Neutrophil (primary cell): ENCODE measurements around the gene CCDC74A.
"Not testable (repeated sequence)": the region's sequence is repeated elsewhere in the genome, so short reads cannot be mapped to it uniquely, and the experiment has no call there.

Source experiments
- H3K27ac ChIP-seq: fragments of 200-600 bp; sonication (generic); 2 replicates; pipeline ENCODE4 v1.5.1; 2016; ENCODE audit warnings: mild to moderate bottlenecking, moderate library complexity
- H3K27me3 ChIP-seq: fragments of 200-600 bp; sonication (generic); 2 replicates; pipeline ENCODE4 v1.6.0; 2016; ENCODE audit warnings: mild to moderate bottlenecking
- H3K36me3 ChIP-seq: fragments of 200-600 bp; sonication (generic); 2 replicates; pipeline ENCODE4 v1.5.1; 2017
- H3K4me1 ChIP-seq, 2 experiments: fragments of 200-600 bp in 1 of 2; sonication (generic) in 1 of 2; 1 replicate in 1 of 2; 2 replicates in 1 of 2; pipeline versions ENCODE4 v1.5.1 to v1.6.1; 2013 to 2016; ENCODE audit warnings: low read depth in 1 of 2, low read length in 1 of 2, mild to moderate bottlenecking in 1 of 2, moderate library complexity in 1 of 2; ENCODE audit not compliant: control insufficient read depth in 1 of 2, insufficient read depth in 1 of 2
- H3K4me3 ChIP-seq, 2 experiments: fragments of 200-600 bp in 1 of 2; sonication (generic) in 1 of 2; 1 replicate in 1 of 2; 2 replicates in 1 of 2; pipeline ENCODE4 v1.5.1; 2013 to 2016; ENCODE audit warnings: low read depth in 1 of 2, low read length in 1 of 2, mild to moderate bottlenecking in 1 of 2, moderate library complexity in 1 of 2
- H3K9me3 ChIP-seq: fragments of 200-600 bp; sonication (generic); 2 replicates; pipeline ENCODE4 v1.5.1; 2016

The CCDC74A gene

DNA sequence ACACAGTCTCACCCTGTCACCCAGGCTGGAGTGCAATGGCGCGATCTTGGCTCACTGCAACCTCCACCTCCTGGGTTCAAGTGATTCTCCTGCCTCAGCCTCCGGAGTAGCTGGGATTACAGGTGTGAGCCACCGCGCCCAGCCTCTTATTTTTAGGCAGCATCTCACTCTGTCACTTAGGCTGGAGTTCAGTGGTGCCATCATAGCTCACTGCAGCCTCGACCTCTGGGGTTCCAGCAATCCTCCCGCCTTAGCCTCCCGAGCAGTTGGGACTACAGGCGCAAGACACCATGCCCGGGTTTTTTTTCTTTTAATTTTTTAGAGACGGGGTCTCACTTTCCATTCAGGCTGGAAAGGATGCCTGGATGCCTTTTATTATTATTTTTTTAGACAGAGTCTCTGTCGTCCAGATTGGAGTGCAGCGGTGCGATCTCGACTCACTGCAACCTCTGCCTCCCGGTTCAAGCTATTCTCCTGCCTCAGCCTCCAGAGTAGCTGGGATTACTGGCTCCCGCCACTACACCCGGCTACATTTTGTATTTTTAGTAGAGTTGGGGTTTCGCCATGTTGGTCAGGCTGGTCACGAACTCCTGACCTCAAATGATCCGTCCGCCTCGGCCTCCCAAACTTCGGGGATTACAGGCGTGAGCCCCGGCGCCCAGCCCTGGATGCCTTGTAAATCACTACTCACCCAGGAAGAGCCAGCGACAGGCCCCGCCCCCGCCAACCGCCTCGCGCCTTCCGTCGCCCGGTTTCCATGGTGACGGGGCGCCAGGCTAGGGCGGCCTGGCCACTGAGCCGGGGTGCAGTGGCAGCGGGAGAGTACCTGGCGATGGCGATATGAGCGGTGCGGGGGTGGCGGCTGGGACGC lies at the start of gene CCDC74A:
Gene CCDC74A, plus strand, starts transcription at position 758 of the 871 bp plus-strand sequence. Its CDS starts 83 bp downstream, at position 841.
- peak within 1 kb of the TSS; percentile 18 to 20 for H3K4me3 ChIP-seq
- H3K27ac ChIP-seq, H3K4me1 ChIP-seq, H3K9me3 ChIP-seq, H3K36me3 ChIP-seq: not testable (repeated sequence)
- H3K27me3 ChIP-seq = peaks cover 50% of the 10 kb centered on the region

DNA sequence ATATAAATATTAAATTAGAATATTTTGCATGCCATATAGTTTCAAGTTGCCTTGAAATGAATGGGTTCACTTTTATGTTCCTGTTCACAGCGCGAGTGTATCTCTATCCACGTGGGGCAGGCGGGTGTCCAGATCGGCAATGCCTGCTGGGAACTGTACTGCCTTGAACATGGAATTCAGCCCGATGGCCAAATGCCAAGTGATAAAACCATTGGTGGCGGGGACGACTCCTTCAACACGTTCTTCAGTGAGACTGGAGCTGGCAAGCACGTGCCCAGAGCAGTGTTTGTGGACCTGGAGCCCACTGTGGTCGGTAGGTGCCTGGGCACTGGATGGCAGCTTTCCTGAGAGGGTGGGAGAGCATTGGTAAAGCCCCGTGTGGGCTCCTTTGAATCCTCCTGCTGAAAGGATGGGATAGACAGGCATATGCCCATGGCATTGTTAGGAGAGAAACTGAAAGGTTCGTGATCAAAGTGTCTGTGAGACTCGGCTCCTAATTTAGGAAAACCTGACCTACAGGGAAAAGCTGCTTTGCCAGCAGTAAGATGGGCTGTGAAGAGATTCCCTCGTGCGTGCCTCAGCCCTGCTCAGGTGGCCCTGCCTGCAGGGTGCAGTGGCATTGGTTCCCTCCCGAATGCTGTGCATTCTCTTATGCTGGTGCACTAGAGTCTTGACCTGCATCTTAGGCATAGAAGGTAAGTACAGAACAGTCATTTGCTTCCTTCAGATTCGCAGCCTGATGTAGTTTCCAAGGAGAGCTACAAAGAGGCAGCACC lies 49.4 kb upstream of the CCDC74A start:
- not testable (repeated sequence) for H3K4me3 ChIP-seq, H3K27ac ChIP-seq, H3K9me3 ChIP-seq, H3K4me1 ChIP-seq, H3K36me3 ChIP-seq, H3K27me3 ChIP-seq

DNA sequence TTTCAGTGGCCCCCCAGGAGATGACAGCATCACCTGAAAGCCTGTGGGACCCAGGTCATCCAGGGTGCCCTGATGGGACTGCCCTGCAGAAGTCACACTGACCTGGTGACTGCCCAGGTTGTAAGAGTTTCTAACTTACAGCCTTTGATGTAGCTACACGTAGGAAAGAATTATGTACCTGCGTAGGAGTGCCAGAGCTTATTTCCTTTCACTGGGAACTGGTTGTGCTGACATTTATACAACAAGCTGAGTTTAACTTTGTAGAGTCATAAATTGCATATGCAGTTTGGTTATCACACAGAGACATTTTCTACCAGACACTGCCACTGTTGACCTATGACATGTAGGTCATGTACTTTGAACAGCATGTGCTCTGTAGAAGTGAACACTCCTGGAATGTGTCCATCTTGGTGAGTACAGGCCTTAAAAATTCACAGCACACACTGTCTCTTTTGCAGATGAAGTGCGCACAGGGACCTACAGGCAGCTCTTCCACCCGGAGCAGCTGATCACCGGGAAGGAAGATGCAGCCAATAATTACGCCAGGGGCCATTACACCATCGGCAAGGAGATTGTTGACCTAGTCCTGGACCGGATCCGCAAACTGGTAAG lies 48.7 kb upstream of the CCDC74A start:
- H3K27me3 ChIP-seq, H3K4me3 ChIP-seq, H3K4me1 ChIP-seq, H3K9me3 ChIP-seq, H3K27ac ChIP-seq: not testable (repeated sequence)
- H3K36me3 ChIP-seq = peaks cover 13% of the 10 kb centered on the region

DNA sequence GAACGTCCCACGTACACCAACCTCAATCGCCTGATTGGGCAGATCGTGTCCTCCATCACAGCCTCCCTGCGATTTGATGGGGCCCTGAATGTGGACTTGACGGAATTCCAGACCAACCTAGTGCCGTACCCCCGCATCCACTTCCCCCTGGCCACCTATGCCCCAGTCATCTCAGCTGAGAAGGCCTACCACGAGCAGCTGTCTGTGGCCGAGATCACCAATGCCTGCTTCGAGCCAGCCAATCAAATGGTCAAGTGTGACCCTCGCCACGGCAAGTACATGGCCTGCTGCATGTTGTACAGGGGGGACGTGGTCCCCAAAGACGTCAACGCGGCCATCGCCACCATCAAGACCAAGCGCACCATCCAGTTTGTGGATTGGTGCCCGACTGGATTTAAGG lies 47.3 kb upstream of the CCDC74A start:
- H3K4me1 ChIP-seq, H3K27ac ChIP-seq, H3K4me3 ChIP-seq, H3K27me3 ChIP-seq, H3K9me3 ChIP-seq: not testable (repeated sequence)
- H3K36me3 ChIP-seq = peaks cover 18% of the 10 kb centered on the region

DNA sequence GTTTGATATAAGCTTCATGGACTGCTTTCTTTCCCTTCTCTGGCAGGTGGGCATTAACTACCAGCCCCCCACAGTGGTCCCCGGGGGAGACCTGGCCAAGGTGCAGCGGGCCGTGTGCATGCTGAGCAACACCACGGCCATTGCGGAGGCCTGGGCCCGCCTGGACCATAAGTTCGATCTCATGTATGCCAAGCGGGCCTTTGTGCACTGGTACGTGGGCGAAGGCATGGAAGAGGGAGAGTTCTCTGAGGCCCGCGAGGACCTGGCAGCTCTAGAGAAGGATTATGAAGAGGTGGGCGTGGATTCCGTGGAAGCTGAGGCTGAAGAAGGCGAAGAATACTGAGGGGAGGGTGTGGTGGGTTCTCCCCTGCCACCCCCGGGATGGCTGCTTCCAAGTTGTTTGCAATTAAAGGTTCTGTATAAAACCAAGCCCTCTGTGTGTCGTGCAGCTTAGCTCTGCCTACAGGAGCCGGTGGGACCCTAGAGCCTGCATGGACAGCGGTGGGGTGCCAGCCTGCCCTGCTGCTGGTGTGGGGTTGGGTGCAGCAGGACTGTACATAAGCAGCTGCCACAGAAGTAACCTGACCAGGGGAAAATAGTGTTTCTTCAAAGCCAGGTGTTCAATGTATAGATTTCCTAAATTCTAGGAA lies 45.1 kb upstream of the CCDC74A start:
- H3K4me3 ChIP-seq, H3K4me1 ChIP-seq: not testable (repeated sequence)

DNA sequence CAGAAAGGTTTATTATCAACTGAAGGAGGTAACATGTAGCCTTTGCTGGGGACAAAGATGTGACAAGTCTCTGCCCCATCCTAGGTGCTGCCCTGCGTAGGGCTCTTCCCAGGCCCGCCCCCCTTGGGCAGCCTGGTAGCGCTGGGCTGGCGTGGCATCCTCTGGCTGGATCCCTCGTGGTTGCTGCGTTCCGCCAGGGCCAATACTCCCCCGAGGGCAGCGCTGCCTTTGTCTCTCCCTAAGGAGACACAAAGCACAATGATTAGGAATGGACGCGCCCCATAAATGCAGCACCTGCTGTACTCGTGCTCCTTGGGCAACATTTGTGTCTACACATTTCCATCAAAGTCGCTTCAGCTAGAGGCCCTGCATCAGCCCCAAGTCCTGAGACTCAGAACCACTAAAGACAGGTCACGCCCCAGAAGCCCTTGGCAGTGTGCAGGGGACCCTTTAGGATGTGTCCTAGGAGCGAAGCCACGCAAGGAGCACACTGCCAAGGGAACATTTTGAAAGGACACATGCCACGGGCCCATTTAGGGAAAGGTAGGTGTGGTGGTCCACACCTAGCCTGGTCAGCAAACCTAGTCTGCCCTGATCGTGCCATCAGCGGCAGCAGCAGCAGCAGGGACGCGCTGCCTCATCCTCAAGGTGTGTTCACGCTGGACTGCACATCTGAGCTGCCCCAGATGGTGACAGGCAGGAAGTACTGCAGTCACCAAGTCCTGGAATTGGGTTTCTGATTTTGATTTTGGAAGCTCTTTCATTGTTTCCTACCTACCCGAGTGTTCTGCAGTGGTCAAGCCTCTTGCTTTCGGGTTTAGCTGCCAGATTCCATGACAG lies 43.5 kb upstream of the CCDC74A start:
- not testable (repeated sequence) for H3K27me3 ChIP-seq, H3K4me1 ChIP-seq, H3K4me3 ChIP-seq, H3K27ac ChIP-seq, H3K9me3 ChIP-seq
- H3K36me3 ChIP-seq = peaks cover 30% of the 10 kb centered on the region

More for the DNA sequence above, 45.1 kb upstream of the CCDC74A start:
- not testable (repeated sequence) for H3K9me3 ChIP-seq, H3K27ac ChIP-seq, H3K27me3 ChIP-seq
- H3K36me3 ChIP-seq = peaks cover 23% of the 10 kb centered on the region

DNA sequence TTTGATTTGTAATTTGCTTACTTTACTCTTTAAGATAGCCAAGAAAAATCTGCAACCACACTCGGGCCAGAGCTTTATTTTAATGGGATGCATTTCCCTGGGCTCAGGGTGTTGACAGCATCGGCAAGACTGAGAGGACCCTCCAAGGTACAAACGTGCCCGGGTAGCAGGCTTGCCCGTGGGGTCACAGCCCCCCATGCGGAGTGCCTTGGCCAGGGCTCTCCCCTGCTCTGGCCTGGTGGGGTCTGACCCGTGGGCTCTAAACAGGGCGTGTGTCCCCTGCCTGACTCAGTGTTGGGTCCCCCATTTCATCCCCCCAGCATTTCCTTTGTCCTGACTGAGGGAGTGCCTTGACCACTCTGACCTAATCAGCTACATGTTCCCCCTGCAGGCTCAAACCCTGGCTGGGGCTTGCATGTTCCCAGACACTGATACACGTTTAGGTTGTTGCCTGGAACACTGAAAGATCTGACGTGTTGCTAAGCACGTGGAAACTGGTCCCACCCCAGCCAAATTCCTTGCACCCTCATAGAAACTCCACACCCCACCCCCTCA lies 42.7 kb upstream of the CCDC74A start:
- peaks cover 30% of the 10 kb centered on the region for H3K36me3 ChIP-seq
- H3K9me3 ChIP-seq = not testable (repeated sequence)

DNA sequence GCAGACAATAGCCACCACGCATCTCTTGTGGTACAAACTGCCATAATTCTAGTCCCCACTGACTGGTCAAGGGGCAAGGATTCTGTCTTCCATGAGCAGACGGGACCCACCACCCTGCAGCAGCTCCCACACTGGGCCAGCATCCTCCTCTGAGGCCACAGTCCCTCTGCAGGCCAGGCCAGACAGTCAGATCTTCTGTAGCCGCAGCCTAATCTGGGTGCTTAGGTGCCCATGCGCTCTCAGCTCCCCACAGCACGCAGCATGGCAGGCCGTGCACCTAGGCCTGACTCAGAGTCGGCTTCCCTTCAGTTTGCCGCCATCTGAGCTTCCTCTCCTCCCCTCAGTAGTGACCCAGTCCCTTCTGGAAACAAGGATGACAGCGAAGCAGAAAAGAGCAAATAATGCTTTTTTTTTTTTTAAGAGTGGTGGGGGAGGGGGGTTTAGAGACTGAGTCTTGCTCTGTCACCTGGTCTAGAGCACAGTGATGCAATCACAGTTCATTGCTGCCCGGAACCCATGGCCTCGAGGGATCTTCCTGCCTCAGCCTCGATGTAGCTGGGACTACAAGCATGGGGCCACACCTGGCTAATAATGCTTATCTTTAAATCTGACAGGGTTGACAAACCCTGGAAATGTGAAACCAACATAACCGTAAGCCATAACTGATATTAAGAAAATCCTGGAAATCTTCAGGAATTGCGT lies 41.3 kb upstream of the CCDC74A start:
- H3K36me3 ChIP-seq = peaks cover 30% of the 10 kb centered on the region
- peaks cover 6 to 11% of the 10 kb centered on the region in 2 experiments for H3K4me1 ChIP-seq
- not testable (repeated sequence) for H3K9me3 ChIP-seq, H3K4me3 ChIP-seq, H3K27me3 ChIP-seq, H3K27ac ChIP-seq

More for the DNA sequence above, 42.7 kb upstream of the CCDC74A start:
- not testable (repeated sequence) for H3K4me1 ChIP-seq, H3K27ac ChIP-seq, H3K4me3 ChIP-seq, H3K27me3 ChIP-seq
